ENCODE data around the gene NRL.

Gene NRL

GRCh38 chr14:24077086-24077485 is 37.7 kb downstream of the NRL start:
- H4K20me1 ChIP-seq (ENCODE audit: insufficient read depth, low read length) = no peaks in the 10 kb centered on the region
- H3F3A ChIP-seq (ENCODE audit: insufficient read depth, low read length) = no peaks in the 10 kb centered on the region
- H3K9ac ChIP-seq (ENCODE audit: low read length) = no peak overlapping the region
- H3K9me3 ChIP-seq (replicated peaks; ENCODE audit: insufficient read depth, low read length) = no peaks in the 10 kb centered on the region
- no peak overlapping the region for H3K4me3 ChIP-seq (ENCODE audit: low read length)
- H3K27ac ChIP-seq (ENCODE audit: low read length) = no peak overlapping the region
- H3K27me3 ChIP-seq (replicated peaks; ENCODE audit: insufficient read depth, low read length) = no peaks in the 10 kb centered on the region
- H3K79me2 ChIP-seq (ENCODE audit: low read length) = no peaks in the 10 kb centered on the region
- no peak overlapping the region for H2AFZ ChIP-seq (ENCODE audit: low read length)
- TF ChIP-seq CTCF (IDR thresholded peaks at IDR 0.05; ENCODE audit: low read length) (no peak), EZH2 (optimal IDR thresholded peaks at IDR 0.05; ENCODE audit: low read depth, low read length) (no peak), EZH2phosphoT487 (IDR thresholded peaks at IDR 0.05; ENCODE audit: low read length) (no peak)
- no peak overlapping the region for H3K4me2 ChIP-seq (ENCODE audit: low read depth, low read length)
- peaks cover 12% of the 10 kb centered on the region for H3K4me1 ChIP-seq (ENCODE audit: low read length)
- no peaks in the 10 kb centered on the region for H3K9me2 ChIP-seq (replicated peaks; ENCODE audit: insufficient read depth, low read length)
- no peak for DNase-seq
- H3K36me3 ChIP-seq (replicated peaks; ENCODE audit: insufficient read depth, low read length) = no peaks in the 10 kb centered on the region

- no peaks in the 10 kb centered on the region for H3K79me2 ChIP-seq (ENCODE audit: low read length)
- H3K9me3 ChIP-seq (replicated peaks; ENCODE audit: insufficient read depth, low read length) = no peaks in the 10 kb centered on the region
- H3K4me3 ChIP-seq (ENCODE audit: low read length) = no peak overlapping the region
- H3K36me3 ChIP-seq (replicated peaks; ENCODE audit: insufficient read depth, low read length) = no peaks in the 10 kb centered on the region
- H3K9me2 ChIP-seq (replicated peaks; ENCODE audit: insufficient read depth, low read length) = no peaks in the 10 kb centered on the region
- no peaks in the 10 kb centered on the region for H3F3A ChIP-seq (ENCODE audit: insufficient read depth, low read length)
- DNase-seq = no peak
- no peaks in the 10 kb centered on the region for H4K20me1 ChIP-seq (ENCODE audit: insufficient read depth, low read length)
- no peak overlapping the region for H3K4me2 ChIP-seq (ENCODE audit: low read depth, low read length)
- TF ChIP-seq EZH2 (optimal IDR thresholded peaks at IDR 0.05; ENCODE audit: low read depth, low read length) (no peak), CTCF (IDR thresholded peaks at IDR 0.05; ENCODE audit: low read length) (no peak), EZH2phosphoT487 (IDR thresholded peaks at IDR 0.05; ENCODE audit: low read length) (no peak)
- H2AFZ ChIP-seq (ENCODE audit: low read length) = no peak overlapping the region
- H3K4me1 ChIP-seq (ENCODE audit: low read length) = peaks cover 12% of the 10 kb centered on the region
- no peak overlapping the region for H3K9ac ChIP-seq (ENCODE audit: low read length)
- no peak overlapping the region for H3K27ac ChIP-seq (ENCODE audit: low read length)
- no peaks in the 10 kb centered on the region for H3K27me3 ChIP-seq (replicated peaks; ENCODE audit: insufficient read depth, low read length)
Measured at GRCh38 chr14:24076302-24076601, 38.5 kb downstream of the NRL start.

- H3K4me2 ChIP-seq (ENCODE audit: low read depth, low read length) = peak overlapping the region; percentile 21; the same call in 1 of the 2 replicates
- H4K20me1 ChIP-seq (ENCODE audit: insufficient read depth, low read length) = no peaks in the 10 kb centered on the region
- H3F3A ChIP-seq (ENCODE audit: insufficient read depth, low read length) = no peaks in the 10 kb centered on the region
- no peak overlapping the region for H3K27ac ChIP-seq (ENCODE audit: low read length)
- H3K4me3 ChIP-seq (ENCODE audit: low read length) = no peak overlapping the region
- H3K36me3 ChIP-seq (replicated peaks; ENCODE audit: insufficient read depth, low read length) = no peaks in the 10 kb centered on the region
- no peaks in the 10 kb centered on the region for H3K79me2 ChIP-seq (ENCODE audit: low read length)
- no peak overlapping the region for H3K9ac ChIP-seq (ENCODE audit: low read length)
- H2AFZ ChIP-seq (ENCODE audit: low read length) = peak overlapping the region; percentile 56; the same call in 1 of the 2 replicates
- no peaks in the 10 kb centered on the region for H3K9me2 ChIP-seq (replicated peaks; ENCODE audit: insufficient read depth, low read length)
- TF ChIP-seq EZH2 (optimal IDR thresholded peaks at IDR 0.05; ENCODE audit: low read depth, low read length) (no peak), CTCF (IDR thresholded peaks at IDR 0.05; ENCODE audit: low read length) (no peak), EZH2phosphoT487 (IDR thresholded peaks at IDR 0.05; ENCODE audit: low read length) (no peak)
- no peaks in the 10 kb centered on the region for H3K9me3 ChIP-seq (replicated peaks; ENCODE audit: insufficient read depth, low read length)
- H3K4me1 ChIP-seq (ENCODE audit: low read length) = peaks cover 10% of the 10 kb centered on the region
- no peaks in the 10 kb centered on the region for H3K27me3 ChIP-seq (replicated peaks; ENCODE audit: insufficient read depth, low read length)
- DNase-seq = no peak
Measured at GRCh38 chr14:24075485-24076301, 39.1 kb downstream of the NRL start.

All from MM.1S (cell line).